Calu3 (cell line): ENCODE measurements around the gene C4orf54. TPM values are rescaled to one million over a fixed set of nuclear protein-coding genes. Genes with fewer than 3 reads are reported as not detected.

ENCODE experiments used
- Bru-seq: library from RNA; stranded (reverse); fragments of 400-500 nt; gene quantifications from one replicate; lab custom pipeline; 2021; lab: Mats Ljungman, UMichigan
- BruChase-seq, 2 experiments: library from RNA; stranded (reverse); fragments of 400-500 nt; gene quantifications; one replicate each; lab custom pipeline; 2021; lab: Mats Ljungman, UMichigan
- BruUV-seq: library from RNA; stranded (reverse); fragments of 400-500 nt; replicated peaks from 2 replicates; lab custom pipeline; 2021; lab: Mats Ljungman, UMichigan
- CTCF ChIA-PET: fragments of 300-600 bp; sonication (Branson Sonifier 250); formaldehyde crosslinking; loops from one replicate; lab custom pipeline; 2022; ENCODE audit warnings: antibody characterized with exemption; lab: Charles Lee
- DNase-seq: peaks from one replicate; pipeline ENCODE4 v3.0.0; 2022
- H3K27ac Mint-ChIP-seq: one replicate; pipeline ENCODE4 v1.8.0; 2022; ENCODE audit warnings: mixed read lengths; ENCODE audit not compliant: unreplicated experiment
- H3K27me3 Mint-ChIP-seq: one replicate; pipeline ENCODE4 v1.8.0; 2022; ENCODE audit warnings: mixed read lengths; ENCODE audit not compliant: unreplicated experiment
- H3K36me3 Mint-ChIP-seq: one replicate; pipeline ENCODE4 v1.8.0; 2022; ENCODE audit warnings: mild to moderate bottlenecking, moderate library complexity, mixed read lengths; ENCODE audit not compliant: insufficient read depth, unreplicated experiment
- H3K4me1 Mint-ChIP-seq: one replicate; pipeline ENCODE4 v1.8.0; 2022; ENCODE audit warnings: mild to moderate bottlenecking, low read depth, mixed read lengths; ENCODE audit not compliant: unreplicated experiment
- H3K4me3 Mint-ChIP-seq: one replicate; pipeline ENCODE4 v1.8.0; 2022; ENCODE audit warnings: mild to moderate bottlenecking, low read depth, moderate library complexity, mixed read lengths; ENCODE audit not compliant: unreplicated experiment
- H3K9me3 Mint-ChIP-seq: one replicate; pipeline ENCODE4 v1.8.0; 2022; ENCODE audit warnings: low read depth, mixed read lengths; ENCODE audit not compliant: unreplicated experiment
- intact Hi-C: fragments of 100-400 bp; cut with micrococcal nuclease; formaldehyde crosslinking; loops from one replicate; pipeline ENCODE4 v1.10.0; 2022; ENCODE audit not compliant: unreplicated experiment
- long read RNA-seq: library from polyadenylated mRNA; stranded (forward); transcript quantifications from one replicate; pipeline ENCODE4 v2.0.0, GENCODE V29; 2022
- total RNA-seq: library from RNA; stranded (reverse); gene quantifications from 2 replicates; pipeline ENCODE4 v1.2.3, GENCODE V29; 2022
- TF ChIP-seq, protein P1 (sequence below): fragments of 200-600 bp; IDR thresholded peaks from one replicate; pipeline ENCODE4 v1.8.0; 2022; ENCODE audit warnings: antibody characterized with exemption; ENCODE audit not compliant: unreplicated experiment

C4orf54 gene
- total RNA-seq (not detected in 2 replicates), Bru-seq, nascent RNA (not detected), BruChase-seq, experiment 1, labeled RNA remaining after a 6-hour chase (not detected), BruChase-seq, experiment 2, labeled RNA remaining after a 2-hour chase (not detected)
- long read RNA-seq, result 0 reads

DNA sequence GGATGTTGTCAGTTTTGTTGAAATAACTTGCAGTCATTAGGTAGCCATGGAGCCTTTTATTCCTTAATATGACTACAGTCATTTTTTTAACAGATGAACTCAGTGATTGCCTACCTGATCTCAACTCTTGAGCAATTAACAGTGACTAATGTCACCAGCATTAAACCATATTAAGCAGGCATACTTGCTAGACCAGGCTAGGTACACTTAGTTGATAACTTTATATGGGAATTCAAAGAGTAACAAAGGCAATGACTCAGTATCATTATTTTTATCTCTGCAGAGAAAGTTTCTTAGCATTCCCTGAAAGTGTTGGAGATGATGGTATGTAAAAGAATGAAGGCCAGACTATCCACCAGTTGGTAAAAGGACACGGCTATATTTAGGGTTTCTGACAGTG lies at the start of gene C4orf54:
TSS of gene C4orf54 (minus strand) at position 31 of the 400 bp plus-strand sequence. CDS start 3,180 bp downstream, outside the sequence.
- Mint-ChIP-seq H3K9me3 (no peaks in the 10 kb centered on the region), H3K27ac (no peak within 1 kb of the TSS), H3K27me3 (no peaks in the 10 kb centered on the region), H3K4me1 (peaks cover 7% of the 10 kb centered on the region), H3K36me3 (no peaks in the 10 kb centered on the region), H3K4me3 (no peak within 1 kb of the TSS)
- intact Hi-C loops, result no loop called here
- CTCF ChIA-PET, result no interaction called here
- TF ChIP-seq, protein P1, sequence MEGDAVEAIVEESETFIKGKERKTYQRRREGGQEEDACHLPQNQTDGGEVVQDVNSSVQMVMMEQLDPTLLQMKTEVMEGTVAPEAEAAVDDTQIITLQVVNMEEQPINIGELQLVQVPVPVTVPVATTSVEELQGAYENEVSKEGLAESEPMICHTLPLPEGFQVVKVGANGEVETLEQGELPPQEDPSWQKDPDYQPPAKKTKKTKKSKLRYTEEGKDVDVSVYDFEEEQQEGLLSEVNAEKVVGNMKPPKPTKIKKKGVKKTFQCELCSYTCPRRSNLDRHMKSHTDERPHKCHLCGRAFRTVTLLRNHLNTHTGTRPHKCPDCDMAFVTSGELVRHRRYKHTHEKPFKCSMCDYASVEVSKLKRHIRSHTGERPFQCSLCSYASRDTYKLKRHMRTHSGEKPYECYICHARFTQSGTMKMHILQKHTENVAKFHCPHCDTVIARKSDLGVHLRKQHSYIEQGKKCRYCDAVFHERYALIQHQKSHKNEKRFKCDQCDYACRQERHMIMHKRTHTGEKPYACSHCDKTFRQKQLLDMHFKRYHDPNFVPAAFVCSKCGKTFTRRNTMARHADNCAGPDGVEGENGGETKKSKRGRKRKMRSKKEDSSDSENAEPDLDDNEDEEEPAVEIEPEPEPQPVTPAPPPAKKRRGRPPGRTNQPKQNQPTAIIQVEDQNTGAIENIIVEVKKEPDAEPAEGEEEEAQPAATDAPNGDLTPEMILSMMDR, result no peak
- BruUV-seq, result no TSS peak
- no peak for DNase-seq

GRCh38 chr4:99705891-99706290 lies 48.3 kb upstream of the C4orf54 start:
- intact Hi-C loops, result no loop called here
- no peak overlapping the region for H3K4me3 Mint-ChIP-seq
- BruUV-seq, result no TSS peak
- peaks cover 3% of the 10 kb centered on the region for H3K9me3 Mint-ChIP-seq
- DNase-seq, result no peak
- H3K36me3 Mint-ChIP-seq, result no peaks in the 10 kb centered on the region
- TF ChIP-seq, protein P1, result no peak
- H3K4me1 Mint-ChIP-seq, result peaks cover 1% of the 10 kb centered on the region
- CTCF ChIA-PET, result no interaction called here
- no peak overlapping the region for H3K27ac Mint-ChIP-seq
- H3K27me3 Mint-ChIP-seq, result no peaks in the 10 kb centered on the region

DNA sequence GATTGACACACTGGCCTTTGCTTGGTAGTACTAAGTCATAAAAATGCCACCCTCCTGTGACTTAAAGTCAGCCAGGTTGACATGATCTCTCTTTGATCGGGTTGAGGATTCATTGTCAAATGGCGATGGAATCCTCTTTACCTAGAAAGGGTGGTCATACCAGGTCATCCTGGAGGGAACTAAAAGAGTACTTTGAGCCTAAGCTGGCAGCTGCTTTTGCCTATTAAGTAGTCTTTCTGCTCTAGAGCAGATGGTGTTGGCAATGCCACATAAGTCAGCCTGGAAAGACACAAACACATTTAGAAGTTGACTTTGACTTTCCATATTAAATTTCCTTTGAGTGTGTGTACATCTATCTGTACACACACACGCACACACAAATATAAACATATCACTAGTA lies 39.2 kb upstream of the C4orf54 start:
- Mint-ChIP-seq H3K36me3 (no peaks in the 10 kb centered on the region), H3K27me3 (no peaks in the 10 kb centered on the region), H3K4me3 (no peak overlapping the region), H3K9me3 (no peaks in the 10 kb centered on the region), H3K4me1 (peaks cover 12% of the 10 kb centered on the region), H3K27ac (no peak overlapping the region)
- intact Hi-C loops, result no loop called here
- CTCF ChIA-PET, result no interaction called here
- BruUV-seq, result no TSS peak
- TF ChIP-seq, protein P1, result no peak
- no peak for DNase-seq

DNA sequence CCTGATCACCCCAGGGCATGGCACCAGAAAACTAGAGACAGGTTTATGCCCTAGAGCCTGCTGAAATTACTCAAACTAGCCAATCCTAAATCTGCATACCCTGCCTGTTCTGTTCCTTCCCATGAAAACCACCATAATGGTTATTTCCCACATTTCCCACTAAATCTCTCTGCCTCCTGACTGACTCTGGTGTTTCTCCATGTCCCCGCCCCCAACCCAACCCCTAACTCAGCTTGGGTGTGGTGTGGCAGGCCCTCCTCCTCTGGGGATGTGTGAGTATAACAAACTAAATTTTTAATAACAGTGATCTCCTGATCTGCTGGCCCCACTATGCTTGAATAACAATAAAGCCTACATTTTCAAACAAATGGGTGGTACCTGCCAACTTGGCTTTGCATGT lies 35.5 kb upstream of the C4orf54 start:
- DNase-seq, result no peak
- CTCF ChIA-PET, result no interaction called here
- Mint-ChIP-seq H3K9me3 (no peaks in the 10 kb centered on the region), H3K27ac (no peak overlapping the region), H3K36me3 (no peaks in the 10 kb centered on the region), H3K4me3 (no peak overlapping the region), H3K4me1 (no peaks in the 10 kb centered on the region), H3K27me3 (no peaks in the 10 kb centered on the region)
- no TSS peak for BruUV-seq
- intact Hi-C loops, result no loop called here
- TF ChIP-seq, protein P1, result no peak
